Upper lobe of left lung (tissue), 6 donors: Measurements from ENCODE around the gene SP6. TPM values are rescaled to one million over a fixed set of nuclear protein-coding genes. Genes with fewer than 3 reads are reported as not detected.

Experiments
- ATAC-seq, 2 donors: fragments of 200-7000 bp; cut with Tn5 transposase; one replicate each; pipeline ENCODE4 v1.9.1; 2022; ENCODE audit warnings: mild to moderate bottlenecking in 2 of 2, moderate library complexity in 2 of 2; ENCODE audit not compliant: low FRiP score in 2 of 2
- DNase-seq, 2 donors: peaks; one replicate each; pipeline ENCODE4 v3.0.0-alpha.2; 2019 to 2020
- H3K27ac ChIP-seq, 4 donors: fragments of 200-600 bp; sonication (generic); one replicate each; pipeline ENCODE4 v1.5.1; 2016 to 2019
- H3K27me3 ChIP-seq, 4 donors: fragments of 200-600 bp; sonication (generic); one replicate each; pipeline ENCODE4 v1.5.1; 2017 to 2019
- H3K36me3 ChIP-seq, 4 donors: fragments of 200-600 bp; sonication (generic); one replicate each; pipeline ENCODE4 v1.5.1; 2016 to 2019
- H3K4me1 ChIP-seq, 4 donors: fragments of 200-600 bp; sonication (generic); one replicate each; pipeline ENCODE4 v1.5.1; 2018 to 2019
- H3K4me3 ChIP-seq, 4 donors: fragments of 200-600 bp; sonication (generic); one replicate each; pipeline ENCODE4 v1.5.1; 2017 to 2019; ENCODE audit warnings: mild to moderate bottlenecking in 2 of 4, moderate library complexity in 1 of 4
- H3K9me3 ChIP-seq, 4 donors: fragments of 200-600 bp; sonication (generic); one replicate each; pipeline ENCODE4 v1.5.1; 2018 to 2019
- EP300 ChIP-seq, 4 donors: sonication (generic); formaldehyde crosslinking; IDR thresholded peaks; one replicate each; pipeline ENCODE4 v1.5.1; 2017; ENCODE audit warnings: antibody characterized with exemption in 4 of 4, control low read depth in 2 of 4
- POLR2A ChIP-seq, 4 donors: fragments of 450-650 bp; IDR thresholded peaks; one replicate each; pipeline ENCODE4 v1.5.1; 2016 to 2017; ENCODE audit warnings: antibody characterized with exemption in 4 of 4, mild to moderate bottlenecking in 2 of 4
- POLR2AphosphoS5 ChIP-seq, 2 donors: sonication (generic); formaldehyde crosslinking; IDR thresholded peaks; one replicate each; pipeline ENCODE4 v1.5.1; 2017; ENCODE audit warnings: antibody characterized with exemption in 2 of 2
- WGBS, 2 donors: methylation state at CpG; one replicate each; pipeline ENCODE4 v1.1.5; 2017 to 2018; 5-methylcytosine and 5-hydroxymethylcytosine counted together
- total RNA-seq, 6 donors: library from RNA; depleted of rRNA in 4 of 6; stranded (reverse); fragments of >200 nt in 4 of 6; gene quantifications; one replicate each; pipeline versions ENCODE4 v1.1.0 to v1.2.1, GENCODE V29; 2016 to 2021
- TF ChIP-seq, protein P1 (sequence below), 6 experiments: fragments of 450-650 bp in 4 of 6; fragments of 200-600 bp in 2 of 6; sonication (generic) in 2 of 6; IDR thresholded peaks; one replicate each; pipeline ENCODE4 v1.5.1; 2016 to 2019; ENCODE audit warnings: antibody characterized with exemption in 6 of 6
- donor health status: DM: no; HTN: no; CAD: no; lungs with moderate emphysema.
- donor health status: DM: no; HTN: yes; CAD: no; lungs with severe emphysema.

Gene SP6
- total RNA-seq, 6 donors from 2014 or later, result 0.76 to 6.4 (median 2.4) TPM

DNA sequence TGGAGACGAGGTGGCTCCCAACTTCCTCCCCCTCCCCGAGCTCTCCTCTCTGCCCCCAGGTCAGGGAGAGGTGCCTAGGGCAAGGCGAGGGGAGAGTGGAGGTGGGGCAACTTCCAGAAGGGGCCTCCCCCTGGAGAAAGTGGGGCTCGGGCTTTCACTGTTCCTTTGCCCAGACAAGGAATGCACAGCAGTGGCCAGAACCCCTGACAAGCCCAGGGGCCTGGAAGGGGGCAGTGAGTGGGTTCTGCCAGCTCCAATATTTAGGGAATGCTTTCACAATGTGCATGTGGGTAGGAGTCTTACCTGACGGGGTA, 33.4 kb upstream of the SP6 start:
- WGBS, 2 donors, result 34 to 35% methylated on average over 5 of the region's 5 CpGs
- Histone ChIP-seq H3K9me3 (no peaks in the 10 kb centered on the region), H3K4me3 (no peak overlapping the region), H3K36me3 (no peaks in the 10 kb centered on the region), H3K27ac (peak overlapping the region in 2 of 4 donors; percentile 84 to 86), H3K4me1 (peaks cover 25 to 45% (median 34%) of the 10 kb centered on the region in 4 donors), H3K27me3 (no peaks in the 10 kb centered on the region)
- TF ChIP-seq POLR2A (IDR thresholded peaks at IDR 0.05), result no peak
- TF ChIP-seq POLR2AphosphoS5 (IDR thresholded peaks at IDR 0.05), result no peak
- TF ChIP-seq EP300 (IDR thresholded peaks at IDR 0.05), result no peak
- TF ChIP-seq, protein P1, sequence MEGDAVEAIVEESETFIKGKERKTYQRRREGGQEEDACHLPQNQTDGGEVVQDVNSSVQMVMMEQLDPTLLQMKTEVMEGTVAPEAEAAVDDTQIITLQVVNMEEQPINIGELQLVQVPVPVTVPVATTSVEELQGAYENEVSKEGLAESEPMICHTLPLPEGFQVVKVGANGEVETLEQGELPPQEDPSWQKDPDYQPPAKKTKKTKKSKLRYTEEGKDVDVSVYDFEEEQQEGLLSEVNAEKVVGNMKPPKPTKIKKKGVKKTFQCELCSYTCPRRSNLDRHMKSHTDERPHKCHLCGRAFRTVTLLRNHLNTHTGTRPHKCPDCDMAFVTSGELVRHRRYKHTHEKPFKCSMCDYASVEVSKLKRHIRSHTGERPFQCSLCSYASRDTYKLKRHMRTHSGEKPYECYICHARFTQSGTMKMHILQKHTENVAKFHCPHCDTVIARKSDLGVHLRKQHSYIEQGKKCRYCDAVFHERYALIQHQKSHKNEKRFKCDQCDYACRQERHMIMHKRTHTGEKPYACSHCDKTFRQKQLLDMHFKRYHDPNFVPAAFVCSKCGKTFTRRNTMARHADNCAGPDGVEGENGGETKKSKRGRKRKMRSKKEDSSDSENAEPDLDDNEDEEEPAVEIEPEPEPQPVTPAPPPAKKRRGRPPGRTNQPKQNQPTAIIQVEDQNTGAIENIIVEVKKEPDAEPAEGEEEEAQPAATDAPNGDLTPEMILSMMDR (IDR thresholded peaks at IDR 0.05), result no peak
- ATAC-seq (no peak), DNase-seq (no peak)

DNA sequence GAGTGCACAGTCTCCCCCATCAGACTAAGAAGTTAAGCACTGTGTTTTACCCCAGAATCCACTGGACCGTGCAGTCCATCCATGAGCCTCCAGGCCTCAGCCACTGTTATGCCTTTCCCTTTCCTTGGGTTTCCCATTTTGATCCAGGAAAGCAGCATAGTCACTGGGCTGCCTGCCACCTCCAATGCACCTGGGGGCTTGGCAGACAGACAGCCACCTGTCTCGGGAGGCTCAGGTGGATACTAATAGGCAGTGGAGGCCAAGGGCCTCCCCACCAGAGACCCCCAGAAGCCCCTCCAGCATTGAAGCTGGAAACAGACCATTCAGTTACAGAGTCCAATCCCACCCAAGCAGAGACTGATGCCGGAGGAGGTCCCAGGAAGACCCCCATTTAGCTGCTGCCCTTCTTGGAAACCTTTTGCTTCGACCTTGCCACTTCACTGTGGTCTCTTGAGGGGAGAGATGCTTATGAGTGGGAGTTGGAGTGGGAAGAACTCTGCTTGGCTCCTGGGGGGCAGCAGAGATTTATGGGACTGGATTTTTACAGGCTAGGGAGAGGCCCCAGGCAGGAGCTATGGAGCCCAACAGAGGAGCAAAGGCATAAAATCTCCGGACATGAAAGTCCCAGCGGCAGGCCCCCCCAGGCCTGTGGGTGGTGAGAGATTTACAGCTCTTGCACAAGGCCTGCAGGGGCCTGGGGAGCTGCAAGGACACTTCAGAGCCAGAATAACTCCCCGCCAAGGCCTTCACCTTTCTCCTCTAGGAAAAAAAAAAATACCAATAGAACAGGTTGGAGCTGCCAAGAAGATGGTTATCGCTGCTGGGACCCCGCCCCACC, 32.8 kb upstream of the SP6 start:
- Histone ChIP-seq H3K27me3 (no peaks in the 10 kb centered on the region), H3K9me3 (no peaks in the 10 kb centered on the region), H3K4me3 (no peak overlapping the region), H3K4me1 (peaks cover 25 to 45% (median 34%) of the 10 kb centered on the region in 4 donors), H3K27ac (peak overlapping the region; percentile 55 to 86 (median 72)), H3K36me3 (no peaks in the 10 kb centered on the region)
- DNase-seq (no peak), ATAC-seq (no peak)
- TF ChIP-seq EP300 (IDR thresholded peaks at IDR 0.05) (no peak), POLR2AphosphoS5 (IDR thresholded peaks at IDR 0.05) (no peak), POLR2A (IDR thresholded peaks at IDR 0.05) (no peak)
- 71 to 73% methylated on average over 8 to 9 of the region's 9 CpGs for WGBS, 2 donors

DNA sequence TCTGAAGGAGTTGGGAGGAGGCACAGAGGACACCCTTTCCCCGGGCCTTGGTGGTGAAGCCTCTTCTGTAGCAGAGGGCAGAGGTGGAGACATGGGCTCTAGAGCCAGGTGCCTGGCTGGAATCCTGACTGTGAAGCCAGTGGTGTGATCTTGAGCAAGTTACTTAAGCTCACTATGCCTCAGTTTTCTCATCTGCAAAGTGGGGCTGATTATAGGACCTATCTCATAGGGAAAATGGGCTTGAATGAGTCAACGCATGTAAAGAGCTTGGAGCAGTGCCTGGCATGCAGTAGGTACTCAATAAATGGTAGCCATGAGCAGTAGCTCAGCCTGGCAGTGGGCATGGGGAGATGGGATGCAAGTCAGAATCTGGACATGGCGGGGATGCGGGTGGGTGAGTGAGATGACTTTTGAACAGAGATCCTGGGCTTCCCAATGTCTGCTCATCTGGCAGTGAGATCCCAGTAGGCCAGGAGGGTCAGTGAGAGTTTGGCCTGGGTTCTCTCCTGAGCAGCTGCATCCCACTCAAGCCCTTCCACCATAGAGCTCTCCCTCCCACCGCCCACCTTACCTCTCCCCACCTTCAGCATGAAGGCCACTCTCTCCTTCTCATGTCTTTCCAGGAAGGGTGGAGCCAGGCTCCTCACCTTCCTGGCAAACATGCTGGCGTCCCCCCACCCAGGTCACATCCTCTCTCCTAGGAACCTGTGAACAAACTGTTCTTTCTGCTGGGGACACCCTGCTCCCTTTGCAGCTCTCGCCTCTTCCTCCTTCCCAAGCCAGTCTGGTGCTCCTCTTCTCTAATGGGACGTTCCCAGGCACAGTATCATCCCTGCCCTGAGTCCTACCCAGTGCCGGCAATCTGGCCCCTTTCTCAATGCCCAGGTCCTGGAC, 32.0 kb upstream of the SP6 start:
- Histone ChIP-seq H3K27me3 (no peaks in the 10 kb centered on the region), H3K4me1 (peaks cover 25 to 50% (median 37%) of the 10 kb centered on the region in 4 donors), H3K36me3 (no peaks in the 10 kb centered on the region), H3K9me3 (no peaks in the 10 kb centered on the region), H3K4me3 (peak overlapping the region in 3 of 4 donors; percentile 1 to 24 (median 9)), H3K27ac (peak overlapping the region; percentile 55 to 86 (median 72))
- TF ChIP-seq, protein P1 (IDR thresholded peaks at IDR 0.05), result no peak
- TF ChIP-seq EP300 (IDR thresholded peaks at IDR 0.05), result peak in 2 of 4 donors; percentile 68 to 97
- TF ChIP-seq POLR2AphosphoS5 (IDR thresholded peaks at IDR 0.05), result peak in 1 of 2 donors; percentile 78
- TF ChIP-seq POLR2A (IDR thresholded peaks at IDR 0.05), result no peak
- ATAC-seq (no peak), DNase-seq (no peak)
- WGBS, 2 donors, result 75 to 83% methylated on average over 8 to 9 of the region's 9 CpGs

DNA sequence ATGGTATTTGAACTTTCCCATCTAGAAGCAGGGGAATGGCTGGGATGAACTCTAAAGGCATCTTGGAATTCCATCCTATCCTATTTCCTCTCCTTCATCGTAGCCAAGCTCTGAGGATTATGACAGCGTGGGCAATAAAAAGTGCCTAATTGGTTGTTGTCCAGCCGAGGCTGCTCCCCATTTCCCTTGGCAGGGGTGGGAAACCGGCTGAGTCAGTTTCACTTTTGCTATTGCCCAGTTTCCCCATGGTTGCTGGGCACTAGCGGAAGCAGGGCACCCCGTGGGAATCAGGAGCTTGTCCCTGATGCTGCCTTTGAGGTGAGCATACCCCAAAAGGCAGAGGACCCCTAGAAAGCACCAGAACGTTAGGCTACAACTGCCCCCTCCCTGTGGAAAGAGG, 31.3 kb upstream of the SP6 start:
- 14 to 26% methylated on average over 5 to 7 of the region's 7 CpGs for WGBS, 2 donors
- no peak for TF ChIP-seq POLR2A (IDR thresholded peaks at IDR 0.05)
- TF ChIP-seq, protein P1 (IDR thresholded peaks at IDR 0.05), result no peak
- peak overlapping the region; percentile 45 to 86 (median 72) for H3K27ac ChIP-seq

More for the DNA sequence above, 31.3 kb upstream of the SP6 start:
- H3K9me3 ChIP-seq, result no peaks in the 10 kb centered on the region
- H3K36me3 ChIP-seq, result no peaks in the 10 kb centered on the region
- ATAC-seq (peak in 1 of 2 donors; percentile 54), DNase-seq (peak in 1 of 2 donors; percentile 44)
- H3K27me3 ChIP-seq, result no peaks in the 10 kb centered on the region
- peak overlapping the region in 3 of 4 donors; percentile 1 to 24 (median 9) for H3K4me3 ChIP-seq
- peaks cover 25 to 57% (median 43%) of the 10 kb centered on the region in 4 donors for H3K4me1 ChIP-seq
